GM12872 (cell line): ENCODE data around the gene OR6Y1.

ENCODE experiments used
- TF ChIP-seq, protein P1 (sequence below): IDR thresholded peaks from 3 replicates; pipeline ENCODE4 v1.5.1; 2011; ENCODE audit warnings: low read depth, mild to moderate bottlenecking, low read length, moderate library complexity; ENCODE audit not compliant: insufficient read depth

OR6Y1 gene

DNA sequence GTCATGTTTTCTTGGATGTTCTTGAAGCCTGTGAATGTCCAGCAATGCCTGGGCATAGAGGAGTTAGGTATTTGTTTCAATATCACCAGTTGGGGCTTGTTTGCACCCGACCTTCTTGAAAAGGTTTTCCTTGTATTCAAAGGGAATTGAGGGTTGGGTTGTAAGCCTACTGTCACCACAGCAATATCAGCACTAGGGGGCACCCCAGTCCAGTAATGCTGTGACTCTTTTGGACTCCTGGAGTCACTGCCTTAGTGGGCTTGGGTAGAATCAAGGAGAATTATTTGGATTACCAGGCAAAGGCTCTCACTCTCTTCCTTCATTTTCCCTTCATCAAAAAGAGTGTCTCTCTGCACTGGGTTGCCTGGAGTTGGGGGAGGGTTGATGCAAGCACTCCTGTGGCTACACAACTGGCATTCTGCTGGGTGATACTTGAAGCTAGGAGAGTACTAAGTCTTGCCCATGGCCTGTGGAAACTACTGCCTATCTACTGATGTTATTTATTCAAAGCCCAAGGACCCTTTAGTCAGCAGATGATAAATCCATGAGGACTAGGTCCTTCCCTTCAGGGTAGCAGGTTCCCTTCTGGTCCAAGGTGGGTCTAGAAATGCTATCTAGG, 47.7 kb downstream of the OR6Y1 start:
- TF ChIP-seq, protein P1, sequence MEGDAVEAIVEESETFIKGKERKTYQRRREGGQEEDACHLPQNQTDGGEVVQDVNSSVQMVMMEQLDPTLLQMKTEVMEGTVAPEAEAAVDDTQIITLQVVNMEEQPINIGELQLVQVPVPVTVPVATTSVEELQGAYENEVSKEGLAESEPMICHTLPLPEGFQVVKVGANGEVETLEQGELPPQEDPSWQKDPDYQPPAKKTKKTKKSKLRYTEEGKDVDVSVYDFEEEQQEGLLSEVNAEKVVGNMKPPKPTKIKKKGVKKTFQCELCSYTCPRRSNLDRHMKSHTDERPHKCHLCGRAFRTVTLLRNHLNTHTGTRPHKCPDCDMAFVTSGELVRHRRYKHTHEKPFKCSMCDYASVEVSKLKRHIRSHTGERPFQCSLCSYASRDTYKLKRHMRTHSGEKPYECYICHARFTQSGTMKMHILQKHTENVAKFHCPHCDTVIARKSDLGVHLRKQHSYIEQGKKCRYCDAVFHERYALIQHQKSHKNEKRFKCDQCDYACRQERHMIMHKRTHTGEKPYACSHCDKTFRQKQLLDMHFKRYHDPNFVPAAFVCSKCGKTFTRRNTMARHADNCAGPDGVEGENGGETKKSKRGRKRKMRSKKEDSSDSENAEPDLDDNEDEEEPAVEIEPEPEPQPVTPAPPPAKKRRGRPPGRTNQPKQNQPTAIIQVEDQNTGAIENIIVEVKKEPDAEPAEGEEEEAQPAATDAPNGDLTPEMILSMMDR = peak; percentile 74

DNA sequence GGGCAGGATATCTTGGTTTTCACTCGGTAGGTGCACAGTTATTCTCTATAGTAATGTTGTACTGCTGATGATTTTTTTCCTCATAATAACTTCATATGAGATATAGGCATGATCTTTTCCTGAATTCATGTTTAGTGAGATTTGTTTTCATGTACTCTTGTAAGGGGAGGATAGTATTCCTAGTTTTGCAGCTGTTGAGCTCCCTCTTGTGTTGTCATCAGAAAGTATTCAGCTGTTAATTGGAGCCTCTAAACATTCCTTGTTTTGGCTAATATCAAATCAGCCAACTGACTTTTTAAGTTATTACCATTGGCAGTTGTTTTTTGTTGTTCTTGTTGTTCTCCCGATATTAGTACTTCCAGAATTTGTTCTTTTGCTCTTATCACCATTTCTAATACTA, 57.8 kb downstream of the OR6Y1 start:
- TF ChIP-seq, protein P1 = peak; percentile 22; the same call in 1 of the 3 replicates

DNA sequence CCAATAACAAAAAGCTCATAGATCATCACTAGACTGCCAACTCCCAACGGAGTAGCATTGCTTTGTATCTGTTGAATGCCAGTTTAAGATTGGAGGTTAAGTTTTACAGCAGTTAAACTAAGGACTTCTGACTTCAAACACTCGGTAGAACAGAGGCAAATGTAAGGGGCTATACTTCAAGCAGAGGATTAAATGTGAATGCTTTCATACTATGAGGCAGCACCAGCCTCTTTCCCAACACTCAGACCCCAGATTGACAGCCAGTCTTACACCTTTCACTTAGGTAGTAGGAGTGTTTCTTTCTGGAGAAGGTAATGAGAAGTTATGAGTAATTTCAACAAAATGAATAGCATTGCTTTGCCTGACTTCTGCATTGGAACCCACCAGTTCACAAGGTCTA, 59.4 kb downstream of the OR6Y1 start:
- TF ChIP-seq, protein P1 = no peak
